ENCODE measurements around the gene ENOX1. TPM values are rescaled to one million over a fixed set of nuclear protein-coding genes. Genes with fewer than 3 reads are reported as not detected.

ENOX1 gene
- total RNA-seq, 3 donors from 2014 or later (not counting 1 experiment from before 2014, with no cell fraction given) = not detected

DNA sequence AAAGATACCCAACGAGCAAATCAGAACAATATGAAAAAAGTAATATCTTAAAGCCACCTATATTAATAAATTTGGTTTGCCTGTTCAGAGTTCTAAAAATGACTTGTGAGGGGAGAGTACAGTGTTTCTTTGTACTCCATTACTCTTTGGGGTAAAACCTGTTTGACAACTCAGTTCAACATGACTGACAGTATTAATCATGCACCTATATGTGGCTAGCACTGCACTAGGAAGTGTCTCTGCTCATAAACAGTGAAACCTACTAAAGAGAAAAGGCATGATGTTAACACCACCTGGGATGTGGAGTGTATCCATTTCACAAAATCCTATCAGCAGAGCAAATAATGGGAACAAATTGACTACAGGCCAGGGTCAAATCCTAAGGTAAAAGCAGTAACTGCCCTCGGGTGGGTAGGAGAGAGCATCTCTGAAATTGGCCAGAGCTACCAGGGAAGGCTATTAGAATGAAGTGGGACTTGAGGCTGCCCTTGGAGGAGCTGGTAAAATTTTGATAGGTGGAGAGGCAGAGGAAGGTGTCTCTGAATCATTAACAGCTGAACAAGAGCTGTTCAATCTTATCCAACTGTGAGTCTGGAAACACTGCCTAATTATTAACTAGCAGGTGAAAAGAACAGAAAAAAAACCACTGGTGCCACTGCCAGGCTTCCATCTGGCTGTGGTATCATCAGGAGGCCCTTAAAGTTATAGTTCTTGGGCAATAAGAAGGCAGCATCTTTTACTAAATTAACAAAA is 398.3 kb downstream of the ENOX1 start:
- TF ChIP-seq, protein P1, sequence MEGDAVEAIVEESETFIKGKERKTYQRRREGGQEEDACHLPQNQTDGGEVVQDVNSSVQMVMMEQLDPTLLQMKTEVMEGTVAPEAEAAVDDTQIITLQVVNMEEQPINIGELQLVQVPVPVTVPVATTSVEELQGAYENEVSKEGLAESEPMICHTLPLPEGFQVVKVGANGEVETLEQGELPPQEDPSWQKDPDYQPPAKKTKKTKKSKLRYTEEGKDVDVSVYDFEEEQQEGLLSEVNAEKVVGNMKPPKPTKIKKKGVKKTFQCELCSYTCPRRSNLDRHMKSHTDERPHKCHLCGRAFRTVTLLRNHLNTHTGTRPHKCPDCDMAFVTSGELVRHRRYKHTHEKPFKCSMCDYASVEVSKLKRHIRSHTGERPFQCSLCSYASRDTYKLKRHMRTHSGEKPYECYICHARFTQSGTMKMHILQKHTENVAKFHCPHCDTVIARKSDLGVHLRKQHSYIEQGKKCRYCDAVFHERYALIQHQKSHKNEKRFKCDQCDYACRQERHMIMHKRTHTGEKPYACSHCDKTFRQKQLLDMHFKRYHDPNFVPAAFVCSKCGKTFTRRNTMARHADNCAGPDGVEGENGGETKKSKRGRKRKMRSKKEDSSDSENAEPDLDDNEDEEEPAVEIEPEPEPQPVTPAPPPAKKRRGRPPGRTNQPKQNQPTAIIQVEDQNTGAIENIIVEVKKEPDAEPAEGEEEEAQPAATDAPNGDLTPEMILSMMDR (IDR thresholded peaks at IDR 0.05) = no peak
- H3K27me3 Mint-ChIP-seq (ENCODE audit: low read depth in 2 of 2) = peaks cover 3 to 17% of the 10 kb centered on the region in 2 donors
- WGBS (ENCODE audit: insufficient coverage) = 74% methylated on average over 1 of the region's 2 CpGs
- H3K27ac Mint-ChIP-seq = no peak overlapping the region
- no peaks in the 10 kb centered on the region for H3K27me3 ChIP-seq (ENCODE audit: control insufficient read depth, insufficient read depth, low read length)
- H3K36me3 Mint-ChIP-seq = no peaks in the 10 kb centered on the region
- intact Hi-C loops (cut with micrococcal nuclease) = no loop called here
- DNase-seq (no peak), ATAC-seq (no peak)
- peaks cover 0 to 2% of the 10 kb centered on the region in 2 donors for H3K9me3 Mint-ChIP-seq
- H3K4me3 ChIP-seq (ENCODE audit: low read length) = no peak overlapping the region
- no peaks in the 10 kb centered on the region for H3K9me3 ChIP-seq (ENCODE audit: control insufficient read depth, insufficient read depth, low read length)
- no peaks in the 10 kb centered on the region for H3K36me3 ChIP-seq (ENCODE audit: control insufficient read depth, insufficient read depth, low read length)
- no peaks in the 10 kb centered on the region for H3K4me1 Mint-ChIP-seq
- no peak overlapping the region for H3K4me3 Mint-ChIP-seq
- no peaks in the 10 kb centered on the region for H3K4me1 ChIP-seq (ENCODE audit: control insufficient read depth, insufficient read depth, low read length)
- no peak overlapping the region for H3K27ac ChIP-seq (ENCODE audit: low read length)

DNA sequence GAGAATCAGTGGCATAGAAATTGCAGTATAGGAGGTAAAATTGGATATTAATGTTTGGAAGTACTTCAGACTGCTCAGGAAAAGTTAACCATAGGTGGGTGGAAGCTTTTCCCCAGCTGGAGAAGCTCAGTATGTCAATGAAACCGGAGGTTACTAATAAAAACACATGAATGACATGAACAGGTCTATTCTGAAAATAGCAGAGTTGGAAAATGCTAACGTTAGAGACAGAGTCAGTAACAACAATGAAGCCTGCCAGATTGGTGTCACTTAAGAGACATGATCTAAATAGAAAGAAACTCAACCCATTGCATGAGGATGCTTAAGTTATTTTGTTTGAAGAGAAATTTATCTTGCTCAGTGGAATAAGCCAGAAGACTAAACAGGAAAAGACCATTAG is 398.9 kb downstream of the ENOX1 start:
- H3K9me3 Mint-ChIP-seq = peaks cover 0 to 2% of the 10 kb centered on the region in 2 donors
- no peak for ATAC-seq
- intact Hi-C loops (cut with micrococcal nuclease) = no loop called here
- no peak for DNase-seq
- no peaks in the 10 kb centered on the region for H3K36me3 ChIP-seq (ENCODE audit: control insufficient read depth, insufficient read depth, low read length)
- no peaks in the 10 kb centered on the region for H3K9me3 ChIP-seq (ENCODE audit: control insufficient read depth, insufficient read depth, low read length)
- H3K27ac ChIP-seq (ENCODE audit: low read length) = no peak overlapping the region
- no peaks in the 10 kb centered on the region for H3K4me1 ChIP-seq (ENCODE audit: control insufficient read depth, insufficient read depth, low read length)
- no peaks in the 10 kb centered on the region for H3K4me1 Mint-ChIP-seq
- no peaks in the 10 kb centered on the region for H3K36me3 Mint-ChIP-seq
- 72% methylated on average over 2 of the region's 2 CpGs for WGBS (ENCODE audit: insufficient coverage)
- no peak overlapping the region for H3K4me3 ChIP-seq (ENCODE audit: low read length)
- H3K27me3 ChIP-seq (ENCODE audit: control insufficient read depth, insufficient read depth, low read length) = no peaks in the 10 kb centered on the region
- H3K27me3 Mint-ChIP-seq (ENCODE audit: low read depth in 2 of 2) = peaks cover 3 to 17% of the 10 kb centered on the region in 2 donors
- H3K4me3 Mint-ChIP-seq = no peak overlapping the region
- TF ChIP-seq, protein P1 (IDR thresholded peaks at IDR 0.05) = no peak
- H3K27ac Mint-ChIP-seq = no peak overlapping the region

DNA sequence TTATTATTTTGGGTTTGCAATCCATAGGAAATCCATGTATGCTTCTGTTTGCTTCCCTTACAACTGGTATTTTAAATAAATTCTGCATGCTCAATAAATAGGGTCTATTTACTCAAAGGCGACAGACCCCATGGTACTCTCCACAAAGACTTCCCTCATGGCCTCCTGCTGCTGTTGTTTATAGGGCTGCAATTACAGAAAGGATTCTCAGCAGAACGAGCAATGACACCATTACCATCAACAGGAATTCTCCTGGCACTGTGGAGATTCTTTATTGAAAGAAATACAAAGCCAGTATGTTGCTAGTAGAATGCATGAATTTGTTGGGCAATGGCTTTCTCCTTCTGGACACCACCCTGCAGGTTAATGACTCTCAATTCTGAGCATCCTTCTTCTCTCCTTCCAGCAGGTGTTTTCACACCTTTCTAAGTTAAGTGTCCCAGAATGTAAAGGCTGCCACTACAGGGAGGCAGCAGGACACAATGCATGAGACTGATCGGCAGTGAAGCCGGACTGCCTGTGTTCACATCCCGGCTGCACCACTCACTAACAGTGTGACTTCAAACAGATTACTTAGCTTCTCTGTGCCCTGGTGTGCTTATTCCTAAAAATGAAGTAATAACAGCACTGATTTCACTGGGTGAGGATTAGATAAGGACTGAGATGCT is 403.1 kb downstream of the ENOX1 start:
- H3K36me3 Mint-ChIP-seq = peaks cover 13% of the 10 kb centered on the region
- DNase-seq (no peak), ATAC-seq (no peak)
- Histone ChIP-seq H3K27me3 (ENCODE audit: control insufficient read depth, insufficient read depth, low read length) (peaks cover 2% of the 10 kb centered on the region), H3K9me3 (ENCODE audit: control insufficient read depth, insufficient read depth, low read length) (no peaks in the 10 kb centered on the region), H3K4me3 (ENCODE audit: low read length) (no peak overlapping the region), H3K4me1 (ENCODE audit: control insufficient read depth, insufficient read depth, low read length) (no peaks in the 10 kb centered on the region), H3K36me3 (ENCODE audit: control insufficient read depth, insufficient read depth, low read length) (no peaks in the 10 kb centered on the region), H3K27ac (ENCODE audit: low read length) (no peak overlapping the region)
- H3K9me3 Mint-ChIP-seq = peaks cover 4 to 12% of the 10 kb centered on the region in 2 donors
- WGBS (ENCODE audit: insufficient coverage) = 99% methylated on average over 4 of the region's 5 CpGs
- intact Hi-C loops (cut with micrococcal nuclease) = no loop called here
- TF ChIP-seq, protein P1 (IDR thresholded peaks at IDR 0.05) = no peak
- H3K27me3 Mint-ChIP-seq (ENCODE audit: low read depth in 2 of 2) = peaks cover 19 to 42% of the 10 kb centered on the region in 2 donors
- no peak overlapping the region for H3K4me3 Mint-ChIP-seq
- no peak overlapping the region for H3K27ac Mint-ChIP-seq
- no peaks in the 10 kb centered on the region for H3K4me1 Mint-ChIP-seq
